Smooth muscle cell of the umbilical artery (primary cell): Measurements from ENCODE around the gene GLB1L3. TPM values are rescaled to one million over a fixed set of nuclear protein-coding genes. Genes with fewer than 3 reads are reported as not detected.

Experiments used
- total RNA-seq: library from RNA; depleted of rRNA; stranded (reverse); fragments of >200 nt; gene quantifications from 2 replicates; pipeline ENCODE4 v1.2.3, GENCODE V29; 2014

The GLB1L3 gene
- total RNA-seq: not detected in 2 replicates

GRCh38 chr11:134275534-134276395 lies at the start of gene GLB1L3:
GLB1L3 (plus strand) TSS chr11:134276379; CDS start chr11:134276741, 362 bp downstream.

GRCh38 chr11:134253188-134253993 lies 22.8 kb upstream of the GLB1L3 start, which contains the start of the genes ACAD8 and THYN1:
ACAD8 (plus strand) TSS chr11:134253568; CDS start chr11:134253601, 33 bp downstream.
THYN1 (minus strand) TSS chr11:134253352; CDS start chr11:134252882, 470 bp downstream.

GRCh38 chr11:134331354-134332188 lies 55.4 kb downstream of the GLB1L3 start, which contains the start of gene GLB1L2:
GLB1L2 (plus strand) TSS chr11:134331988; CDS start chr11:134332062, 74 bp downstream.

Other genes with a start within 250 kb of the GLB1L3 start
- 148 and 153 TPM in 2 replicates for gene JAM3, start 207.3 kb upstream of the GLB1L3 start, total RNA-seq
- 9.2 and 19.5 TPM in 2 replicates for gene NCAPD3, start 52.4 kb upstream of the GLB1L3 start, total RNA-seq
- gene VPS26B, start 51.7 kb upstream of the GLB1L3 start, total RNA-seq: 36.5 and 58.4 TPM in 2 replicates
- 61.5 and 77.8 TPM in 2 replicates for gene THYN1, start 23.0 kb upstream of the GLB1L3 start, total RNA-seq
- 20.2 and 20.3 TPM in 2 replicates for gene ACAD8, start 22.8 kb upstream of the GLB1L3 start, total RNA-seq
- gene GLB1L2, start 55.6 kb downstream of the GLB1L3 start, total RNA-seq: 0.30 and 0.32 TPM in 2 replicates
- gene B3GAT1, start 135.9 kb downstream of the GLB1L3 start, total RNA-seq: 0.05 TPM in 1 of 2 replicates, not detected in the other